ENCODE measurements around the gene G6PC1. TPM values are rescaled to one million over a fixed set of nuclear protein-coding genes. Genes with fewer than 3 reads are reported as not detected.

The G6PC1 gene
- total RNA-seq, 1 experiment from 2014 or later: 0.10 TPM

DNA sequence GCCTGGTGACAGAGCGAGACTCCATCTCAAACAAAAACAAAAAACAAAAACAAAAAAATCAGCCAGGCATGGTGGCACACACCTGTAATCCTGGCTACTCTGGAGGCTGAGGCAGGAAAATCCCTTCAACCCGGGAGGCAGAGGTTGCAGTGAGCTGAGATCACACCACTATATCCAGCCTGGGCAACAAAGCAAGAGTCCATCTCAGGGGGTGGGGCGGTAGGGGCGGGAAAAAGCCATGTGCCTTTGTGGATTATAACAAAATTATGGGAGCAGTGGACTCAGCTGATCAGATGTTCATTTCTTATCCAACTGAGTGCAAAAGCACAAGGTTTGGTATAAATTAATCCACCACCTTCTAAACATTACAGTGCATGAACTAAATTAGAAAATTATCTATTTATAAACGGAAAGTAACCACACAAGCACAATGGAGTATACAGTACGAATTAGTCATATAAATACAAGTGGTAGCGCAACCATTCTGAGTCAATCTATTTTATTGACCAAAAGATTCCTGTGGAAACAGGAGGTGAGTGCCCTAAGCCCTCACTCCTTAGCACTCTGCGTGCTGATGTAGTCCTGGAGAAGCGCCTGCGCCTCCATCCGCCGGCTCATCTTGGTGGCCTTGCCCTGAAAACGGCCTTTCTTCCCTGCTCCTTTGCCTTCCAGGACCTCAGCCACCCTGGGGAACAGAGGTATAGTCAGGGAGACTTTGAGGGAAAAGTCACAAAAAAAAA is 49.6 kb downstream of the G6PC1 start:
- H3K27me3 ChIP-seq (ENCODE audit: insufficient read depth, low read length): no peaks in the 10 kb centered on the region
- DNase-seq (ENCODE audit: low read depth, low spot score) (no peak), ATAC-seq (no peak)
- H3K36me3 ChIP-seq (ENCODE audit: control insufficient read depth in 1 of 2, insufficient read depth in 2 of 2, low read length in 2 of 2): peaks cover 30 to 38% of the 10 kb centered on the region in 2 experiments; a peak in 3 of 4 replicates
- no peaks in the 10 kb centered on the region for H3K79me2 ChIP-seq (ENCODE audit: insufficient read depth, low read length)
- BruUV-seq (replicated peaks): no TSS peak
- no peak overlapping the region for H3K4me3 ChIP-seq (replicated peaks in 1 of 2; ENCODE audit: low read depth in 1 of 2, low read length in 2 of 2)
- no peak overlapping the region for H3K27ac ChIP-seq (ENCODE audit: low read depth, low read length)
- H3K9me2 ChIP-seq (ENCODE audit: insufficient read depth): no peaks in the 10 kb centered on the region
- no peak overlapping the region for H3K4me2 ChIP-seq (ENCODE audit: low read length)
- H3K4me1 ChIP-seq (ENCODE audit: control insufficient read depth in 1 of 2, insufficient read depth in 2 of 2, low read length in 2 of 2): no peaks in the 10 kb centered on the region
- POLR2A ChIA-PET: no interaction called here
- intact Hi-C loops (cut with micrococcal nuclease): no loop called here
- no peak overlapping the region for H3K9ac ChIP-seq (ENCODE audit: low read length)
- CTCF ChIA-PET: no interaction called here
- TF ChIP-seq POLR2A (IDR thresholded peaks at IDR 0.05; ENCODE audit: borderline replicate concordance, extremely low read depth, insufficient read depth, insufficient read length): no peak
- TF ChIP-seq REST (IDR thresholded peaks at IDR 0.05; ENCODE audit: low read depth): no peak
- TF ChIP-seq ZFX (IDR thresholded peaks at IDR 0.05): no peak
- TF ChIP-seq ELF1 (IDR thresholded peaks at IDR 0.05; ENCODE audit: borderline replicate concordance, low read depth): no peak
- TF ChIP-seq ZNF274 (IDR thresholded peaks at IDR 0.05; ENCODE audit: low read depth, low read length): no peak
- no peak for TF ChIP-seq FOSL1 (IDR thresholded peaks at IDR 0.05; ENCODE audit: low read depth)
- TF ChIP-seq TCF7L2 (IDR thresholded peaks at IDR 0.05; ENCODE audit: borderline replicate concordance, extremely low read depth, insufficient read depth, insufficient read length): no peak
- no peak for TF ChIP-seq SIN3A (IDR thresholded peaks at IDR 0.05; ENCODE audit: low read depth)
- TF ChIP-seq SP1 (IDR thresholded peaks at IDR 0.05; ENCODE audit: low read depth): no peak
- no peak for TF ChIP-seq MAX (IDR thresholded peaks at IDR 0.05)
- TF ChIP-seq JUND (IDR thresholded peaks at IDR 0.05): no peak
- TF ChIP-seq ZBTB33 (IDR thresholded peaks at IDR 0.05; ENCODE audit: extremely low read depth, insufficient replicate concordance, low read length): no peak
- TF ChIP-seq YY1 (IDR thresholded peaks at IDR 0.05; ENCODE audit: extremely low read depth, insufficient replicate concordance, low read depth, low read length): no peak
- no peak for TF ChIP-seq CEBPB (IDR thresholded peaks at IDR 0.05; ENCODE audit: low read depth)
- TF ChIP-seq RAD21 (IDR thresholded peaks at IDR 0.05; ENCODE audit: low read depth): no peak
- TF ChIP-seq, protein P1, sequence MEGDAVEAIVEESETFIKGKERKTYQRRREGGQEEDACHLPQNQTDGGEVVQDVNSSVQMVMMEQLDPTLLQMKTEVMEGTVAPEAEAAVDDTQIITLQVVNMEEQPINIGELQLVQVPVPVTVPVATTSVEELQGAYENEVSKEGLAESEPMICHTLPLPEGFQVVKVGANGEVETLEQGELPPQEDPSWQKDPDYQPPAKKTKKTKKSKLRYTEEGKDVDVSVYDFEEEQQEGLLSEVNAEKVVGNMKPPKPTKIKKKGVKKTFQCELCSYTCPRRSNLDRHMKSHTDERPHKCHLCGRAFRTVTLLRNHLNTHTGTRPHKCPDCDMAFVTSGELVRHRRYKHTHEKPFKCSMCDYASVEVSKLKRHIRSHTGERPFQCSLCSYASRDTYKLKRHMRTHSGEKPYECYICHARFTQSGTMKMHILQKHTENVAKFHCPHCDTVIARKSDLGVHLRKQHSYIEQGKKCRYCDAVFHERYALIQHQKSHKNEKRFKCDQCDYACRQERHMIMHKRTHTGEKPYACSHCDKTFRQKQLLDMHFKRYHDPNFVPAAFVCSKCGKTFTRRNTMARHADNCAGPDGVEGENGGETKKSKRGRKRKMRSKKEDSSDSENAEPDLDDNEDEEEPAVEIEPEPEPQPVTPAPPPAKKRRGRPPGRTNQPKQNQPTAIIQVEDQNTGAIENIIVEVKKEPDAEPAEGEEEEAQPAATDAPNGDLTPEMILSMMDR (IDR thresholded peaks at IDR 0.05 in 2 of 3, conservative IDR thresholded peaks at IDR 0.05 in 1 of 3; ENCODE audit: borderline replicate concordance in 1 of 3, insufficient read depth in 1 of 3, low read depth in 2 of 3, low read length in 2 of 3): no peak
- TF ChIP-seq POLR2AphosphoS5 (IDR thresholded peaks at IDR 0.05; ENCODE audit: low read depth, low read length): no peak
- no peak for TF ChIP-seq EZH2phosphoT487 (IDR thresholded peaks at IDR 0.05; ENCODE audit: borderline replicate concordance)
- no peak for TF ChIP-seq EZH2 (IDR thresholded peaks at IDR 0.05)
- no peak for TF ChIP-seq CBX3 (IDR thresholded peaks at IDR 0.05; ENCODE audit: low read depth)
- no peaks in the 10 kb centered on the region for H3K9me3 ChIP-seq (ENCODE audit: control insufficient read depth in 1 of 2, insufficient read depth in 1 of 2, low read depth in 1 of 2, low read length in 2 of 2)
- no peak overlapping the region for H2AFZ ChIP-seq (ENCODE audit: low read depth, low read length, poor library complexity, severe bottlenecking)
- RAD21 ChIA-PET (ENCODE audit: low non-redundant PET in 1 of 2, low total read pairs in 2 of 2, uncharacterized antibody in 2 of 2, unreplicated experiment in 2 of 2): interaction anchor here in 1 of 2 experiments (0.7 kb wide), 1 partner anchor 100 kb away, joined by 4 read pairs; no protein-coding TSS in a partner anchor
- no peaks in the 10 kb centered on the region for H4K20me1 ChIP-seq (ENCODE audit: insufficient read depth)
